Gastroesophageal sphincter (tissue), 4 donors: ENCODE measurements around the gene HDAC4. TPM values are rescaled to one million over a fixed set of nuclear protein-coding genes. Genes with fewer than 3 reads are reported as not detected.

Experiments used
- ATAC-seq: fragments of 150-250 bp; one replicate; pipeline ENCODE4 v1.9.1; 2016; ENCODE audit warnings: mild to moderate bottlenecking, moderate library complexity
- H3K27ac ChIP-seq, 4 donors: fragments of 200-600 bp; sonication (generic) in 3 of 4; 1 replicate in 3 of 4; 2 replicates in 1 of 4; pipeline ENCODE4 v1.5.1; 2016 to 2019
- H3K27me3 ChIP-seq: fragments of 200-600 bp; sonication (generic); one replicate; pipeline ENCODE4 v1.5.1; 2019
- H3K36me3 ChIP-seq, 2 donors: fragments of 200-600 bp; sonication (generic); one replicate each; pipeline ENCODE4 v1.5.1; 2019; ENCODE audit warnings: control low read depth in 1 of 2
- H3K4me1 ChIP-seq, 3 donors: fragments of 200-600 bp; sonication (generic); 1 replicate in 2 of 3; 2 replicates in 1 of 3; pipeline ENCODE4 v1.5.1; 2016 to 2019; ENCODE audit warnings: control low read depth in 2 of 3
- H3K4me3 ChIP-seq, 2 donors: fragments of 200-600 bp; sonication (generic); one replicate each; pipeline ENCODE4 v1.5.1; 2019; ENCODE audit warnings: mild to moderate bottlenecking in 1 of 2, moderate library complexity in 1 of 2
- H3K9me3 ChIP-seq, 3 donors: fragments of 200-600 bp; sonication (generic); one replicate each; pipeline ENCODE4 v1.5.1; 2017 to 2019; ENCODE audit warnings: control low read depth in 2 of 3
- EP300 ChIP-seq: sonication (generic); formaldehyde crosslinking; IDR thresholded peaks from one replicate; pipeline ENCODE4 v1.6.1; 2017; ENCODE audit warnings: antibody characterized with exemption, mild to moderate bottlenecking
- POLR2A ChIP-seq, 2 donors: fragments of 450-650 bp; IDR thresholded peaks; one replicate each; pipeline ENCODE4 v1.6.1; 2017; ENCODE audit warnings: antibody characterized with exemption in 2 of 2, mild to moderate bottlenecking in 2 of 2, moderate library complexity in 1 of 2
- POLR2AphosphoS5 ChIP-seq: sonication (generic); formaldehyde crosslinking; IDR thresholded peaks from one replicate; pipeline ENCODE4 v1.6.1; 2017; ENCODE audit warnings: antibody characterized with exemption
- WGBS, 2 donors: methylation state at CpG; one replicate each; pipeline ENCODE4 v1.1.5; 2018; ENCODE audit warnings: low coverage in 1 of 2; 5-methylcytosine and 5-hydroxymethylcytosine counted together
- total RNA-seq, 4 donors: library from RNA; depleted of rRNA; stranded (reverse); fragments of >200 nt; gene quantifications; one replicate each; pipeline ENCODE4 v1.1.0, GENCODE V29; 2016
- TF ChIP-seq, protein P1 (sequence below), 4 experiments: fragments of 200-600 bp in 2 of 4; fragments of 450-650 bp in 2 of 4; sonication (generic) in 1 of 4; IDR thresholded peaks; one replicate each; pipeline ENCODE4 v1.5.1; 2017 to 2019; ENCODE audit warnings: antibody characterized with exemption in 4 of 4, mild to moderate bottlenecking in 2 of 4, moderate library complexity in 2 of 4

Gene HDAC4
- total RNA-seq, 4 donors from 2014 or later, result 41.3 to 104 (median 85.8) TPM

DNA sequence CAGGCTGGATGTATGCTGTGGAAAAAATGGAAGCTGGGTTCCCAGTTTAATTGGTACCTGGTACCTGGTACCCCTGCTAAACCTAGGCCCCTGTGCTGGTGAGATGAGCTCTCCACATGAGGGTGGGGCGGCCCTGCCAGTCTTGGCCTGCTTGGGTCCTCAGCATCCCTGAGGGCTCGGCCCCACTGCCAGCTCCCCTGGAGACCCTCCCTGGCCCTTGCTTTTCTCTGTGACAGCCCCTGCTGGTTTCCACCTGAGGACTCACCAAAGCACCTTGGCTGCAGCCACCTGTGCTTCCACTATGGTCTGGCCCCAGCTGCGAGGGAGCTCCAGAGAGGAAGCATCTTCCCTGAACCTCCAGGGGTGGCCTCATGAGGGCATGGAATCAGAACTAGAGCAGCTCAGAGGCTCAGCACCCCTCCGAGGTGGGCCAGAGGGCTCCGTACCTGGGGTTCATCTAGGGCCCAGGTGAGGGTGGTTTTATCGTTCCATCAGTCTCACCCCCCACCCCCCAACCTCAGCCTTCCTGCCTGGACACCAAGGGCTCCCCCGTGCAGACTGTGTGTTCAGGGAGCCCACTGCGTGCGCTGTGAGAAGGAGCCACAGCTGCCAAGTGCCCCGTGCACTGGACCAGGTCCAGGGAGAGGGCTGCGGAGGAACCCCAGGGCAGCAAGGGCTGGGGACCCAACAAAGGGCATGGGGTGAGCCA is 23.7 kb upstream of the HDAC4 start:
- no peak overlapping the region for H3K27ac ChIP-seq
- H3K27me3 ChIP-seq, result peaks cover 7% of the 10 kb centered on the region
- TF ChIP-seq, protein P1, sequence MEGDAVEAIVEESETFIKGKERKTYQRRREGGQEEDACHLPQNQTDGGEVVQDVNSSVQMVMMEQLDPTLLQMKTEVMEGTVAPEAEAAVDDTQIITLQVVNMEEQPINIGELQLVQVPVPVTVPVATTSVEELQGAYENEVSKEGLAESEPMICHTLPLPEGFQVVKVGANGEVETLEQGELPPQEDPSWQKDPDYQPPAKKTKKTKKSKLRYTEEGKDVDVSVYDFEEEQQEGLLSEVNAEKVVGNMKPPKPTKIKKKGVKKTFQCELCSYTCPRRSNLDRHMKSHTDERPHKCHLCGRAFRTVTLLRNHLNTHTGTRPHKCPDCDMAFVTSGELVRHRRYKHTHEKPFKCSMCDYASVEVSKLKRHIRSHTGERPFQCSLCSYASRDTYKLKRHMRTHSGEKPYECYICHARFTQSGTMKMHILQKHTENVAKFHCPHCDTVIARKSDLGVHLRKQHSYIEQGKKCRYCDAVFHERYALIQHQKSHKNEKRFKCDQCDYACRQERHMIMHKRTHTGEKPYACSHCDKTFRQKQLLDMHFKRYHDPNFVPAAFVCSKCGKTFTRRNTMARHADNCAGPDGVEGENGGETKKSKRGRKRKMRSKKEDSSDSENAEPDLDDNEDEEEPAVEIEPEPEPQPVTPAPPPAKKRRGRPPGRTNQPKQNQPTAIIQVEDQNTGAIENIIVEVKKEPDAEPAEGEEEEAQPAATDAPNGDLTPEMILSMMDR (IDR thresholded peaks at IDR 0.05), result no peak
- TF ChIP-seq POLR2A (IDR thresholded peaks at IDR 0.05) (no peak), EP300 (no peak), POLR2AphosphoS5 (no peak)
- no peak overlapping the region for H3K4me3 ChIP-seq
- no peaks in the 10 kb centered on the region for H3K36me3 ChIP-seq
- 100% methylated on average over 1 of the region's 11 CpGs; no CpG with 5 or more reads in 1 of the 2 donors for WGBS, 2 donors
- no peaks in the 10 kb centered on the region for H3K9me3 ChIP-seq
- no peaks in the 10 kb centered on the region for H3K4me1 ChIP-seq
- ATAC-seq, result no peak

GRCh38 chr2:239423551-239423950 is 22.7 kb upstream of the HDAC4 start:
- no peak for ATAC-seq
- Histone ChIP-seq H3K27ac (no peak overlapping the region), H3K36me3 (no peaks in the 10 kb centered on the region), H3K4me1 (no peaks in the 10 kb centered on the region), H3K9me3 (no peaks in the 10 kb centered on the region), H3K4me3 (no peak overlapping the region), H3K27me3 (peaks cover 7% of the 10 kb centered on the region)
- no peak for TF ChIP-seq POLR2A (IDR thresholded peaks at IDR 0.05)
- no peak for TF ChIP-seq EP300
- TF ChIP-seq, protein P1 (IDR thresholded peaks at IDR 0.05), result no peak
- TF ChIP-seq POLR2AphosphoS5, result no peak
- WGBS, 2 donors, result 81 to 87% methylated on average over 4 of the region's 4 CpGs

- Histone ChIP-seq H3K36me3 (no peaks in the 10 kb centered on the region), H3K27ac (no peak overlapping the region), H3K27me3 (peaks cover 7% of the 10 kb centered on the region), H3K4me1 (no peaks in the 10 kb centered on the region), H3K4me3 (no peak overlapping the region), H3K9me3 (no peaks in the 10 kb centered on the region)
- ATAC-seq, result no peak
- WGBS, 2 donors, result 70 to 73% methylated on average over 4 of the region's 4 CpGs
- TF ChIP-seq POLR2A (IDR thresholded peaks at IDR 0.05), result no peak
- TF ChIP-seq, protein P1 (IDR thresholded peaks at IDR 0.05), result no peak
- no peak for TF ChIP-seq POLR2AphosphoS5
- no peak for TF ChIP-seq EP300
These were observed 21.0 kb upstream of the HDAC4 start for GRCh38 chr2:239421851-239422250.

DNA sequence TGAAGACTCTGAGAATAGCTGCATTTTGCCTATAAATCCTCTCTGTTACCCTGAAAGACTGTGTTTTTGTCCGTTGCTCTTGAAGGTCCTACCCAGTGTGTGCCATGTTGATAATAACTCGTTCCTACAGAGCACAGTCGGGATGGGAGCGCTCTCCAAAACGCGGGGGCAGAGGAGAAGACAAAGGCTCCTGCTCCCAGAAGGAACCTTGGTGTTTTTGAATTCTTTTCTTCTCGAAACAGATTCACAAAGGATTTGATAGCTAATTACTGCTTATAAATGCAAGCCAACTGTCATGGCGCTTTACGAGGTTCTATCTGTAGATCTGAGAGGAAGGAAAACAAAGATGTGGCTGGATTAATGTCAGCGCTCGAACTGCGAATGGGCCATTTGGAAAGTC is 19.3 kb upstream of the HDAC4 start:
- Histone ChIP-seq H3K27ac (no peak overlapping the region), H3K4me1 (no peaks in the 10 kb centered on the region), H3K9me3 (no peaks in the 10 kb centered on the region), H3K27me3 (peaks cover 7% of the 10 kb centered on the region), H3K36me3 (no peaks in the 10 kb centered on the region), H3K4me3 (no peak overlapping the region)
- WGBS, 2 donors, result 77 to 92% methylated on average over 8 to 12 of the region's 12 CpGs
- TF ChIP-seq POLR2AphosphoS5, result no peak
- TF ChIP-seq, protein P1 (IDR thresholded peaks at IDR 0.05), result no peak
- TF ChIP-seq POLR2A (IDR thresholded peaks at IDR 0.05), result no peak
- no peak for TF ChIP-seq EP300
- ATAC-seq, result no peak

- TF ChIP-seq, protein P1 (IDR thresholded peaks at IDR 0.05), result no peak
- TF ChIP-seq POLR2A (IDR thresholded peaks at IDR 0.05), result no peak
- no peak for TF ChIP-seq EP300
- no peak for TF ChIP-seq POLR2AphosphoS5
- no peak for ATAC-seq
- 60 to 80% methylated on average over 1 of the region's 1 CpG for WGBS, 2 donors
- Histone ChIP-seq H3K36me3 (no peaks in the 10 kb centered on the region), H3K4me3 (no peak overlapping the region), H3K27me3 (peaks cover 7% of the 10 kb centered on the region), H3K27ac (no peak overlapping the region), H3K4me1 (no peaks in the 10 kb centered on the region), H3K9me3 (no peaks in the 10 kb centered on the region)
These were observed 18.1 kb upstream of the HDAC4 start for GRCh38 chr2:239418918-239419317.
